ENCODE measurements around the gene ZNF639.
"Not testable (repeated sequence)": the region's sequence is repeated elsewhere in the genome, so short reads cannot be mapped to it uniquely, and the experiment has no call there.

ZNF639 gene

DNA sequence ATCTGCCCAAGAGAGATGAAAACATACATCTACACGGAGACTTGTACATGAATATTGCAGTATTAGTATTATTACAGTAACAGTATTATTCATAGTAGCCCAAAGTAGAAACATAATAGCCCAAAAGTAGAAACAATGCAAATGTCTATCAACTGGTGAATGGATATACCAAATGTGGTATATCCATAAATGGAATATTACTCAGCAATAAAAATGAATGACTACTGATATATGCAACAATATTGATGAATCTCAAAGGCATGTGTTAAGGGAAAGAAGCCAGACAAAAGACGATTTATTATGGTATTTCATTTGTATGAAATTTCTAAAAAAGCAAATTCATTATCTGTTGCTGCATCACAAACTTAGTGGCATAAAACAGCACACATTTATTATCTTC lies 23.5 kb upstream of the ZNF639 start:
- H3K4me3 ChIP-seq (ENCODE audit: control insufficient read depth in 1 of 7, extremely low read depth in 1 of 7, insufficient read depth in 4 of 7, low read depth in 2 of 7, low read length in 6 of 7): no peak overlapping the region
- DNase-seq: no peak
- peaks cover 0 to 2% (median 0%) of the 10 kb centered on the region in 5 experiments for H3K9me3 ChIP-seq (ENCODE audit: control extremely low read depth in 1 of 5, control insufficient read depth in 4 of 5, insufficient read depth in 2 of 5, low read depth in 1 of 5, low read length in 4 of 5)
- ChIA-PET POLR2A (no interaction called here), CTCF (interaction anchor here (1.3 kb wide), 1 partner anchor 16 kb away, joined by 4 read pairs; no protein-coding TSS in a partner anchor)
- WGBS (ENCODE audit: insufficient coverage): no CpG with 5 or more reads among the region's 2 CpGs
- no peaks in the 10 kb centered on the region for H3K27me3 ChIP-seq (replicated peaks in 2 of 5; ENCODE audit: control insufficient read depth in 4 of 5, insufficient read depth in 5 of 5, low read length in 4 of 5)
- no peaks in the 10 kb centered on the region for H3K36me3 ChIP-seq (ENCODE audit: control insufficient read depth in 4 of 4, insufficient read depth in 4 of 4, low read length in 3 of 4)
- H3K4me1 ChIP-seq (ENCODE audit: control extremely low read depth in 1 of 4, control insufficient read depth in 4 of 4, insufficient read depth in 4 of 4, low read length in 3 of 4): no peaks in the 10 kb centered on the region
- no peak overlapping the region for H3K27ac ChIP-seq (ENCODE audit: insufficient read depth in 1 of 2, low read depth in 1 of 2, low read length in 2 of 2, poor library complexity in 1 of 2, severe bottlenecking in 2 of 2)

DNA sequence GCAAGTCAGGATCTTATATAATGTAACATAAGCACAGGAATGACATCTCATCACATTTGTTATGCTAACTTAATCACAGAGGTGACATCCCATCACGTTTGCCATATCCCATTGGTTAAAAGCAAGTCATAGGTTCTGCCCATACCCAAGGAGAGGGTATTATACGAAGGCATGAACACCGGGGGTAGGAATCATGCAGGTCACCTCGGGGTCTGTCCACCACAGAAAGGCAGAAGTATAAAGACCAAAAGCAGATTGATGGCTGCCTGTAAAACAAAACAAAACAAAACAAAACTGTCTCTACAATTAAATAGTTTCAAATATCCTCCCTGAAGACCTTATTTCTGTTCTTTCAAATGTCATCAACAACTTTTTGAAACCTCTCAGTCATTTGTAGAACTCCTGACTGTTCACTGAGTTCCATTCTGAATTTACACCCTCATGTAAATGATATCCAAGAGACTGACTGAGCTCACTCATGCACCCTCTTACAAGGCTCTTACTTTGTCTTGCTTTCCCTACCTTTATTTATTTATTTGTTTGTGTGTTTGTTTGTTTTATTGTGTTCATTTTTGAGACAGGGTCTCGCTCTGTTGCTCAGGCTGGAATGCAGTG lies 22.7 kb upstream of the ZNF639 start:
- CTCF ChIA-PET: interaction anchor here (2.1 kb wide), 1 partner anchor 15 kb away, joined by 7 read pairs; no protein-coding TSS in a partner anchor
- WGBS (ENCODE audit: insufficient coverage): 96% methylated on average over 4 of the region's 5 CpGs
- H3K4me3 ChIP-seq (ENCODE audit: control insufficient read depth in 1 of 7, extremely low read depth in 1 of 7, insufficient read depth in 4 of 7, low read depth in 2 of 7, low read length in 6 of 7): no peak overlapping the region
- peaks cover 0 to 2% (median 0%) of the 10 kb centered on the region in 5 experiments for H3K9me3 ChIP-seq (ENCODE audit: control extremely low read depth in 1 of 5, control insufficient read depth in 4 of 5, insufficient read depth in 2 of 5, low read depth in 1 of 5, low read length in 4 of 5)
- no peaks in the 10 kb centered on the region for H3K36me3 ChIP-seq (ENCODE audit: control insufficient read depth in 4 of 4, insufficient read depth in 4 of 4, low read length in 3 of 4)
- POLR2A ChIA-PET: no interaction called here
- H3K27me3 ChIP-seq (replicated peaks in 2 of 5; ENCODE audit: control insufficient read depth in 4 of 5, insufficient read depth in 5 of 5, low read length in 4 of 5): no peaks in the 10 kb centered on the region
- DNase-seq: no peak
- no peaks in the 10 kb centered on the region for H3K4me1 ChIP-seq (ENCODE audit: control extremely low read depth in 1 of 4, control insufficient read depth in 4 of 4, insufficient read depth in 4 of 4, low read length in 3 of 4)
- no peak overlapping the region for H3K27ac ChIP-seq (ENCODE audit: insufficient read depth in 1 of 2, low read depth in 1 of 2, low read length in 2 of 2, poor library complexity in 1 of 2, severe bottlenecking in 2 of 2)

- CTCF ChIA-PET: interaction anchor here (1.7 to 2.1 kb wide), 2 partner anchors 14 to 20 kb away, joined by 5 to 7 read pairs; no protein-coding TSS in a partner anchor
- Histone ChIP-seq H3K27ac (ENCODE audit: insufficient read depth in 1 of 2, low read depth in 1 of 2, low read length in 2 of 2, poor library complexity in 1 of 2, severe bottlenecking in 2 of 2) (no peak overlapping the region), H3K4me1 (ENCODE audit: control extremely low read depth in 1 of 4, control insufficient read depth in 4 of 4, insufficient read depth in 4 of 4, low read length in 3 of 4) (no peaks in the 10 kb centered on the region), H3K9me3 (ENCODE audit: control extremely low read depth in 1 of 5, control insufficient read depth in 4 of 5, insufficient read depth in 2 of 5, low read depth in 1 of 5, low read length in 4 of 5) (peaks cover 0 to 2% (median 0%) of the 10 kb centered on the region in 5 experiments), H3K4me3 (ENCODE audit: control insufficient read depth in 1 of 7, extremely low read depth in 1 of 7, insufficient read depth in 4 of 7, low read depth in 2 of 7, low read length in 6 of 7) (no peak overlapping the region), H3K36me3 (ENCODE audit: control insufficient read depth in 4 of 4, insufficient read depth in 4 of 4, low read length in 3 of 4) (no peaks in the 10 kb centered on the region), H3K27me3 (replicated peaks in 2 of 5; ENCODE audit: control insufficient read depth in 4 of 5, insufficient read depth in 5 of 5, low read length in 4 of 5) (no peaks in the 10 kb centered on the region)
- DNase-seq: no peak
- no CpG with 5 or more reads among the region's 3 CpGs for WGBS (ENCODE audit: insufficient coverage)
- POLR2A ChIA-PET: no interaction called here
Measured at GRCh38 chr3:179301645-179302044, 21.2 kb upstream of the ZNF639 start.

GRCh38 chr3:179302111-179302510 lies 20.7 kb upstream of the ZNF639 start:
- Histone ChIP-seq H3K4me1 (ENCODE audit: control extremely low read depth in 1 of 4, control insufficient read depth in 4 of 4, insufficient read depth in 4 of 4, low read length in 3 of 4) (no peaks in the 10 kb centered on the region), H3K9me3 (ENCODE audit: control extremely low read depth in 1 of 5, control insufficient read depth in 4 of 5, insufficient read depth in 2 of 5, low read depth in 1 of 5, low read length in 4 of 5) (peaks cover 0 to 2% (median 0%) of the 10 kb centered on the region in 5 experiments), H3K4me3 (ENCODE audit: control insufficient read depth in 1 of 7, extremely low read depth in 1 of 7, insufficient read depth in 4 of 7, low read depth in 2 of 7, low read length in 6 of 7) (no peak overlapping the region), H3K36me3 (ENCODE audit: control insufficient read depth in 4 of 4, insufficient read depth in 4 of 4, low read length in 3 of 4) (no peaks in the 10 kb centered on the region), H3K27ac (ENCODE audit: insufficient read depth in 1 of 2, low read depth in 1 of 2, low read length in 2 of 2, poor library complexity in 1 of 2, severe bottlenecking in 2 of 2) (no peak overlapping the region), H3K27me3 (replicated peaks in 2 of 5; ENCODE audit: control insufficient read depth in 4 of 5, insufficient read depth in 5 of 5, low read length in 4 of 5) (no peaks in the 10 kb centered on the region)
- CTCF ChIA-PET: interaction anchor here (1.1 to 2.1 kb wide), 3 partner anchors 10 to 19 kb away, joined by 4 to 7 read pairs (median 5); no protein-coding TSS in a partner anchor
- WGBS (ENCODE audit: insufficient coverage): 96% methylated on average over 3 of the region's 7 CpGs
- no peak for DNase-seq
- POLR2A ChIA-PET: no interaction called here

GRCh38 chr3:179304605-179305004 lies 18.2 kb upstream of the ZNF639 start:
- CTCF ChIA-PET: no interaction called here
- DNase-seq: no peak
- no CpG with 5 or more reads among the region's 2 CpGs for WGBS (ENCODE audit: insufficient coverage)

DNA sequence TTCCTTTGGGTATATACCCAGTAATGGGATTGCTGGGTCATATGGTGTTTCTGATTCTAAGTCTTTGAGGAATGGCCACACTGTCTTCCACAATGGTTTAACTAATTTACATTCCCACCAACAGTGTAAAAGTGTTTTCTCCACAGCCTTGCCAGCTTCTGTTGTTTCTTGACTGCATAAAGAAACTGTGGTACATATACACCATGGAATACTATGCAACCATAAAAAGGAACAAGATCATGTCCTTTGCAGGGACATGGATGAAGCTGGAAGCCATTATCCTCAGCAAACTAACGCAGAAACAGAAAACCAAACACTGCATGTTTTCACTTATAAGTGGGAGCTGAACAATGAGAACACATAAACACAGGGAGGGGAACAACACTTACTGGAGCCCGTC lies 15.5 kb upstream of the ZNF639 start:
- H3K27me3 ChIP-seq (replicated peaks in 2 of 5; ENCODE audit: control insufficient read depth in 4 of 5, insufficient read depth in 5 of 5, low read length in 4 of 5); POLR2A ChIA-PET; H3K4me3 ChIP-seq (ENCODE audit: control insufficient read depth in 1 of 7, extremely low read depth in 1 of 7, insufficient read depth in 4 of 7, low read depth in 2 of 7, low read length in 6 of 7); H3K9me3 ChIP-seq (ENCODE audit: control extremely low read depth in 1 of 5, control insufficient read depth in 4 of 5, insufficient read depth in 2 of 5, low read depth in 1 of 5, low read length in 4 of 5); H3K36me3 ChIP-seq (ENCODE audit: control insufficient read depth in 4 of 4, insufficient read depth in 4 of 4, low read length in 3 of 4); DNase-seq; H3K4me1 ChIP-seq (ENCODE audit: control extremely low read depth in 1 of 4, control insufficient read depth in 4 of 4, insufficient read depth in 4 of 4, low read length in 3 of 4); H3K27ac ChIP-seq (ENCODE audit: insufficient read depth in 1 of 2, low read depth in 1 of 2, low read length in 2 of 2, poor library complexity in 1 of 2, severe bottlenecking in 2 of 2): not testable (repeated sequence)
- WGBS (ENCODE audit: insufficient coverage): no CpG with 5 or more reads among the region's 2 CpGs
- CTCF ChIA-PET: interaction anchor here (1.4 to 2.1 kb wide), 2 partner anchors 8 to 12 kb away, joined by 3 to 10 read pairs; no protein-coding TSS in a partner anchor

More at GRCh38 chr3:179304605-179305004, 18.2 kb upstream of the ZNF639 start:
- no peak overlapping the region for H3K27ac ChIP-seq (ENCODE audit: insufficient read depth in 1 of 2, low read depth in 1 of 2, low read length in 2 of 2, poor library complexity in 1 of 2, severe bottlenecking in 2 of 2)
- POLR2A ChIA-PET: no interaction called here
- H3K9me3 ChIP-seq (ENCODE audit: control extremely low read depth in 1 of 5, control insufficient read depth in 4 of 5, insufficient read depth in 2 of 5, low read depth in 1 of 5, low read length in 4 of 5): no peaks in the 10 kb centered on the region
- no peaks in the 10 kb centered on the region for H3K27me3 ChIP-seq (replicated peaks in 2 of 5; ENCODE audit: control insufficient read depth in 4 of 5, insufficient read depth in 5 of 5, low read length in 4 of 5)
- H3K36me3 ChIP-seq (ENCODE audit: control insufficient read depth in 4 of 4, insufficient read depth in 4 of 4, low read length in 3 of 4): no peaks in the 10 kb centered on the region
- no peak overlapping the region for H3K4me3 ChIP-seq (ENCODE audit: control insufficient read depth in 1 of 7, extremely low read depth in 1 of 7, insufficient read depth in 4 of 7, low read depth in 2 of 7, low read length in 6 of 7)
- H3K4me1 ChIP-seq (ENCODE audit: control extremely low read depth in 1 of 4, control insufficient read depth in 4 of 4, insufficient read depth in 4 of 4, low read length in 3 of 4): no peaks in the 10 kb centered on the region

- Histone ChIP-seq H3K9me3 (ENCODE audit: control extremely low read depth in 1 of 5, control insufficient read depth in 4 of 5, insufficient read depth in 2 of 5, low read depth in 1 of 5, low read length in 4 of 5) (no peaks in the 10 kb centered on the region), H3K36me3 (ENCODE audit: control insufficient read depth in 4 of 4, insufficient read depth in 4 of 4, low read length in 3 of 4) (no peaks in the 10 kb centered on the region), H3K4me3 (ENCODE audit: control insufficient read depth in 1 of 7, extremely low read depth in 1 of 7, insufficient read depth in 4 of 7, low read depth in 2 of 7, low read length in 6 of 7) (no peak overlapping the region), H3K27me3 (replicated peaks in 2 of 5; ENCODE audit: control insufficient read depth in 4 of 5, insufficient read depth in 5 of 5, low read length in 4 of 5) (no peaks in the 10 kb centered on the region), H3K27ac (ENCODE audit: insufficient read depth in 1 of 2, low read depth in 1 of 2, low read length in 2 of 2, poor library complexity in 1 of 2, severe bottlenecking in 2 of 2) (no peak overlapping the region), H3K4me1 (ENCODE audit: control extremely low read depth in 1 of 4, control insufficient read depth in 4 of 4, insufficient read depth in 4 of 4, low read length in 3 of 4) (no peaks in the 10 kb centered on the region)
- no peak for DNase-seq
- POLR2A ChIA-PET: no interaction called here
- CTCF ChIA-PET: no interaction called here
Measured at GRCh38 chr3:179308001-179308400, 14.8 kb upstream of the ZNF639 start.
